Activated CD8-positive, alpha-beta T cell treated with anti-CD3 and anti-CD28 coated beads for 36 hours (primary cell): ENCODE measurements around the gene CDH23. TPM values are rescaled to one million over a fixed set of nuclear protein-coding genes. Genes with fewer than 3 reads are reported as not detected.

Source experiments
- ATAC-seq: fragments of 200-7000 bp; cut with Tn5 transposase; one replicate; pipeline ENCODE4 v1.10.0; 2021; ENCODE audit warnings: mild to moderate bottlenecking, moderate library complexity
- CTCF ChIA-PET: fragments of 350-600 bp; sonication (Branson Sonifier 250); formaldehyde crosslinking; loops from one replicate; lab custom pipeline; 2021; ENCODE audit warnings: antibody characterized with exemption; lab: Charles Lee
- POLR2A ChIA-PET: fragments of 350-600 bp; sonication (Branson Sonifier 250); formaldehyde crosslinking; loops from one replicate; lab custom pipeline; 2021; ENCODE audit warnings: antibody characterized with exemption; lab: Charles Lee
- DNase-seq: peaks from one replicate; pipeline ENCODE4 v3.0.0-alpha.2; 2020
- H3K27ac Mint-ChIP-seq: one replicate; pipeline ENCODE4 v1.8.0; 2021; ENCODE audit warnings: mild to moderate bottlenecking, mixed read lengths
- H3K27me3 Mint-ChIP-seq: one replicate; pipeline ENCODE4 v1.8.0; 2021; ENCODE audit warnings: mixed read lengths
- H3K36me3 Mint-ChIP-seq: one replicate; pipeline ENCODE4 v1.8.0; 2021; ENCODE audit warnings: low read depth, mixed read lengths
- H3K4me1 Mint-ChIP-seq: one replicate; pipeline ENCODE4 v1.8.0; 2021; ENCODE audit warnings: low read depth, mixed read lengths
- H3K4me3 Mint-ChIP-seq: one replicate; pipeline ENCODE4 v1.8.0; 2021; ENCODE audit warnings: mild to moderate bottlenecking, moderate library complexity, mixed read lengths
- H3K9me3 Mint-ChIP-seq: one replicate; pipeline ENCODE4 v1.8.0; 2021; ENCODE audit warnings: mixed read lengths
- intact Hi-C: fragments of 100-400 bp; cut with micrococcal nuclease; formaldehyde crosslinking; loops from one replicate; pipeline ENCODE4 v1.10.0; 2022
- total RNA-seq, 2 experiments: library from RNA; stranded (reverse); gene quantifications; one replicate each; pipeline ENCODE4 v1.2.3, GENCODE V29; 2021
- TF ChIP-seq, protein P1 (sequence below): fragments of 200-600 bp; IDR thresholded peaks from one replicate; pipeline ENCODE4 v1.8.0; 2022; ENCODE audit warnings: antibody characterized with exemption, mild to moderate bottlenecking

The CDH23 gene
- total RNA-seq, 2 experiments from 2014 or later, result 2.4 to 2.7 TPM

DNA sequence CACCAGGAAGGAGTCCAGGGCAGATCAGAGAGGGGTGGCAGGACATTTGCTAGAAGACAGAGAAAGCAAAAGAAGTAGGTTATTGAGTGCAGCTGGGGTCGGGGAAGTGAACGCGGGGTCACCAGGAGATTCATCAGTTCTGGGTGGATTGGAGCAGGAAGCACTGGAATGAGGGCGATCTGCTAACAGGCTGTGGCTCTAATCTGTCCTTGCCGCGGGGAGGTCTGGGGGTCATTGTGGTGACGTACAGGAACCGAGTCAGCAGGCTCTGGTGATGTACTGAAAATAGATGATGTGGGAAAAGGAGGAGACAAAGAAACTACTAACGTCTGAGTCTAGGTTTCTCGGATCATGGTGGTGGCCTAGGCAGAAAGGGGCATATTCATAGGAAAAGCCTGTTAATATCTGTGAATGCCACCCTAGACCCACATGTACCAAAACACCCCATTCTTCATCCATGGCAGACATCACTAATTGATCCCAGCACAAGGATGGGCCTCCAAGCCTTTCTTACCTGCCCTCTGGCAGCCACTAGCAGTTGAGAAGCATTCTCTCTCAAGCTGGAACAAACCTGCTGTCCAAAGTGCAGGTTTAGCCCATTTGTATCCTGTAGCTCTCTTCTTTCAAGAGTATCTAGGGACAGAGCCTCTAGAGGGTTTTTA lies 188.3 kb downstream of the CDH23 start:
- DNase-seq (no peak), ATAC-seq (no peak)
- H3K4me1 Mint-ChIP-seq, result no peaks in the 10 kb centered on the region
- H3K9me3 Mint-ChIP-seq, result no peaks in the 10 kb centered on the region
- H3K36me3 Mint-ChIP-seq, result no peaks in the 10 kb centered on the region
- TF ChIP-seq, protein P1, sequence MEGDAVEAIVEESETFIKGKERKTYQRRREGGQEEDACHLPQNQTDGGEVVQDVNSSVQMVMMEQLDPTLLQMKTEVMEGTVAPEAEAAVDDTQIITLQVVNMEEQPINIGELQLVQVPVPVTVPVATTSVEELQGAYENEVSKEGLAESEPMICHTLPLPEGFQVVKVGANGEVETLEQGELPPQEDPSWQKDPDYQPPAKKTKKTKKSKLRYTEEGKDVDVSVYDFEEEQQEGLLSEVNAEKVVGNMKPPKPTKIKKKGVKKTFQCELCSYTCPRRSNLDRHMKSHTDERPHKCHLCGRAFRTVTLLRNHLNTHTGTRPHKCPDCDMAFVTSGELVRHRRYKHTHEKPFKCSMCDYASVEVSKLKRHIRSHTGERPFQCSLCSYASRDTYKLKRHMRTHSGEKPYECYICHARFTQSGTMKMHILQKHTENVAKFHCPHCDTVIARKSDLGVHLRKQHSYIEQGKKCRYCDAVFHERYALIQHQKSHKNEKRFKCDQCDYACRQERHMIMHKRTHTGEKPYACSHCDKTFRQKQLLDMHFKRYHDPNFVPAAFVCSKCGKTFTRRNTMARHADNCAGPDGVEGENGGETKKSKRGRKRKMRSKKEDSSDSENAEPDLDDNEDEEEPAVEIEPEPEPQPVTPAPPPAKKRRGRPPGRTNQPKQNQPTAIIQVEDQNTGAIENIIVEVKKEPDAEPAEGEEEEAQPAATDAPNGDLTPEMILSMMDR, result no peak
- no peak overlapping the region for H3K4me3 Mint-ChIP-seq
- ChIA-PET POLR2A (no interaction called here), CTCF (interaction anchor here (3.6 kb wide), 1 partner anchor 16 kb away, joined by 21 read pairs; no protein-coding TSS in a partner anchor)
- H3K27ac Mint-ChIP-seq, result no peak overlapping the region
- peaks cover 2% of the 10 kb centered on the region for H3K27me3 Mint-ChIP-seq
- intact Hi-C loops, result no loop called here

DNA sequence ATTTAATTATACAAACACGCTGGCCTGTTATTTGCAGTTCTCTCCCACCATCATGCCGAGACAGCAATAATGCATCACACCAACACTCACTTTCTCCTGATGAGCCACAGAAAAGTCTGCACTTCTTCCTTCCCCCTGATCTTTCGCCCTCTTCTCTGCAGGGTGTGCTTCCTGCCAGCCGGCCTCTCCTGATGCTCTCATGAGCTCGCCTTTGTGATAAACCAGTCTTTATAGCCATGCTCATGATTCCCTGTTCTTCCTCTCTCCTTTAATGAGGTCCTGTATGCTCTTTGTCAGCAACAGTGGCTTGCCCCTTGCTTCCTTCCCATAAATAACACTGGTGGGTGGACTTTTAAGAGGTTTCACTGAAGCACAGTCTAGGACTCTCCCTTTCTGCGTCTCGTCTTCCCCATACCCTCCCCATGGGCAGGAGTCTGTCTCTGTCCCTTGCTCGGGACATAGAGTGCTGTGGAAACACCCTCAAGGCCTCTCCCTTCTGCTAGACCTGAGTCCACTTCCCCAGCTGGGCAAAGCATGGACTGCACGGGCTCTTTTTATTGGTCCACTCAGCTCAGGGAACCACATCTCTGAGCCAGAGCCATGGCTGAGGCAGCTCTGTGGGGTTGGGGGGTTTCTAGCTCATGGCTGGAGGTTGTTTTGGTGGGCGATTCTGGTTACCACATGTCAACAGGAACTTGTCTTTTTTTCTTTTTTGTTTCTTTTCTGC lies 189.0 kb downstream of the CDH23 start:
- Mint-ChIP-seq H3K4me1 (no peaks in the 10 kb centered on the region), H3K9me3 (no peaks in the 10 kb centered on the region), H3K36me3 (no peaks in the 10 kb centered on the region), H3K27me3 (peaks cover 2% of the 10 kb centered on the region), H3K27ac (no peak overlapping the region), H3K4me3 (no peak overlapping the region)
- DNase-seq (no peak), ATAC-seq (no peak)
- intact Hi-C loops, result no loop called here
- TF ChIP-seq, protein P1, result no peak
- CTCF ChIA-PET, result interaction anchor here (1.2 to 3.6 kb wide), 2 partner anchors 16 to 123 kb away, joined by 5 to 21 read pairs; no protein-coding TSS in a partner anchor
- POLR2A ChIA-PET, result no interaction called here

DNA sequence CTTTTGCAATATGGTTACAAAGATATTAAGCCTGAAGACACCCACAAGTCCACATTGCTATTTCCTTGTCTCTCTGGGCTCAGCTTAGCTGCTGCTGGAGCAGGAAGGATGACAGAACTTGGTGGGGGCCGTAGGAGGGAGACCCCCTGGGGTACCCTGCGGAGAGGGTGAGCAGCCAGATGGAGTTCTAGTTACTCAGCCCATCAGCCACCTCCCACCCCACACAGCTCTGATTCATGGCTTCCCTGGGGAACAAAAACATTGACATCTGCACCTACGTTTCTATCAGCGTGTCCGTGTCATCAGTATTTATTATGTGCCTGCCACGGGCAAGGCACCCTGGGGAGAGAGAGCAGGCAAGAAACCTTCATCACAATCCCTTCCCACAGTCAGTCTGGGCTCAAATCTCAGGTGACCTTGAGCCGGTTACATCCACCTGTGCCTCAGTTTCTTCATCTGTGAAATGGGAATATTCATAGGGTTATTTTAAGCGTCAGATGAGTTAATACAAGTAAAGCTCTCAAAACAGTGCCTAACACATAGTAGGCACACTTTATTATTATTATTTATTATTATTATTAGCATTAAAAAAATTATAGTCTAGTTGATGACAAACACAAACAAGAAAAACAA lies 191.3 kb downstream of the CDH23 start:
- TF ChIP-seq, protein P1, result no peak
- no peak for ATAC-seq
- no peak for DNase-seq
- ChIA-PET POLR2A (no interaction called here), CTCF (interaction anchor here (0.7 to 3.6 kb wide), 3 partner anchors 19 to 21 kb away, joined by 3 to 21 read pairs (median 4); no protein-coding TSS in a partner anchor)
- H3K4me1 Mint-ChIP-seq, result no peaks in the 10 kb centered on the region
- H3K27me3 Mint-ChIP-seq, result peaks cover 2% of the 10 kb centered on the region
- intact Hi-C loops, result no loop called here
- no peak overlapping the region for H3K27ac Mint-ChIP-seq
- H3K9me3 Mint-ChIP-seq, result no peaks in the 10 kb centered on the region
- H3K4me3 Mint-ChIP-seq, result no peak overlapping the region
- no peaks in the 10 kb centered on the region for H3K36me3 Mint-ChIP-seq

DNA sequence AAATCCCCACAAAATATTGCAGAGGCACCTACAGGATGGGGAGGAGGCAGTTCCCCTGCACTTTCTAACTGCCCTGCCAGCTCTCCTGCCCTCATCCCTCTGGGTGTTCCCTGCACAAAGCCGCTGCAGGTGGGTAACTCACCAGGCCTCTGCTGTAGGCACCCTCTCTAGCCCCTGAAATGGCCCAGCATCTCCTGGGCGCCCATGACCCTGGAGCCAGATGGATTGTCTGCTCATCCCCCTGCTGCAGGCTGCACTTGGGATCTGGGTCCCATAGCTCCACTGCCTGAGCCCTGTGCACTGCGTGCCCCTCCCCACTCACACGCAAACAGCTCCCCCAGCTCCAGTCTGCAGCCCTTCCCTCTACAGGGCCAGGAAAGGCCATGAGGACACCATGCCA lies 192.0 kb downstream of the CDH23 start:
- intact Hi-C loops, result no loop called here
- ChIA-PET POLR2A (no interaction called here), CTCF (interaction anchor here (0.7 to 3.6 kb wide), 3 partner anchors 19 to 20 kb away, joined by 3 to 21 read pairs (median 5); no protein-coding TSS in a partner anchor)
- DNase-seq, result no peak
- H3K4me3 Mint-ChIP-seq, result no peak overlapping the region
- no peaks in the 10 kb centered on the region for H3K36me3 Mint-ChIP-seq
- H3K27me3 Mint-ChIP-seq, result peaks cover 2% of the 10 kb centered on the region
- TF ChIP-seq, protein P1, result no peak
- no peak overlapping the region for H3K27ac Mint-ChIP-seq
- H3K9me3 Mint-ChIP-seq, result no peaks in the 10 kb centered on the region
- ATAC-seq, result no peak
- H3K4me1 Mint-ChIP-seq, result no peaks in the 10 kb centered on the region
